Upper lobe of left lung (tissue), 6 donors: Measurements from ENCODE around the gene KCNJ13. TPM values are rescaled to one million over a fixed set of nuclear protein-coding genes. Genes with fewer than 3 reads are reported as not detected.
"Not testable (repeated sequence)": the region's sequence is repeated elsewhere in the genome, so short reads cannot be mapped to it uniquely, and the experiment has no call there.

ENCODE experiments used
- ATAC-seq, 2 donors: fragments of 200-7000 bp; cut with Tn5 transposase; one replicate each; pipeline ENCODE4 v1.9.1; 2022; ENCODE audit warnings: mild to moderate bottlenecking in 2 of 2, moderate library complexity in 2 of 2; ENCODE audit not compliant: low FRiP score in 2 of 2
- DNase-seq, 2 donors: peaks; one replicate each; pipeline ENCODE4 v3.0.0-alpha.2; 2019 to 2020
- H3K27ac ChIP-seq, 4 donors: fragments of 200-600 bp; sonication (generic); one replicate each; pipeline ENCODE4 v1.5.1; 2016 to 2019
- H3K27me3 ChIP-seq, 4 donors: fragments of 200-600 bp; sonication (generic); one replicate each; pipeline ENCODE4 v1.5.1; 2017 to 2019
- H3K36me3 ChIP-seq, 4 donors: fragments of 200-600 bp; sonication (generic); one replicate each; pipeline ENCODE4 v1.5.1; 2016 to 2019
- H3K4me1 ChIP-seq, 4 donors: fragments of 200-600 bp; sonication (generic); one replicate each; pipeline ENCODE4 v1.5.1; 2018 to 2019
- H3K4me3 ChIP-seq, 4 donors: fragments of 200-600 bp; sonication (generic); one replicate each; pipeline ENCODE4 v1.5.1; 2017 to 2019; ENCODE audit warnings: mild to moderate bottlenecking in 2 of 4, moderate library complexity in 1 of 4
- H3K9me3 ChIP-seq, 4 donors: fragments of 200-600 bp; sonication (generic); one replicate each; pipeline ENCODE4 v1.5.1; 2018 to 2019
- CTCF ChIP-seq, 6 experiments: fragments of 450-650 bp in 4 of 6; fragments of 200-600 bp in 2 of 6; sonication (generic) in 2 of 6; IDR thresholded peaks; one replicate each; pipeline ENCODE4 v1.5.1; 2016 to 2019; ENCODE audit warnings: antibody characterized with exemption in 6 of 6
- EP300 ChIP-seq, 4 donors: sonication (generic); formaldehyde crosslinking; IDR thresholded peaks; one replicate each; pipeline ENCODE4 v1.5.1; 2017; ENCODE audit warnings: antibody characterized with exemption in 4 of 4, control low read depth in 2 of 4
- POLR2A ChIP-seq, 4 donors: fragments of 450-650 bp; IDR thresholded peaks; one replicate each; pipeline ENCODE4 v1.5.1; 2016 to 2017; ENCODE audit warnings: antibody characterized with exemption in 4 of 4, mild to moderate bottlenecking in 2 of 4
- POLR2AphosphoS5 ChIP-seq, 2 donors: sonication (generic); formaldehyde crosslinking; IDR thresholded peaks; one replicate each; pipeline ENCODE4 v1.5.1; 2017; ENCODE audit warnings: antibody characterized with exemption in 2 of 2
- whole genome bisulfite sequencing, 2 donors: methylation state at CpG; one replicate each; pipeline ENCODE4 v1.1.5; 2017 to 2018; 5-methylcytosine and 5-hydroxymethylcytosine counted together
- small RNA-seq, 4 donors: library from RNA; depleted of rRNA; stranded (forward); fragments of <200 nt; gene quantifications; one replicate each; pipeline ENCODE3, GENCODE V24; 2016
- total RNA-seq, 6 donors: library from RNA; depleted of rRNA in 4 of 6; stranded (reverse); fragments of >200 nt in 4 of 6; gene quantifications; one replicate each; pipeline versions ENCODE4 v1.1.0 to v1.2.1, GENCODE V29; 2016 to 2021
- donor health status: DM: no; HTN: no; CAD: no; lungs with moderate emphysema.
- donor health status: DM: no; HTN: yes; CAD: no; lungs with severe emphysema.

Gene KCNJ13
- total RNA-seq, 6 donors from 2014 or later, result not detected

- DNase-seq, result no peak
- Histone ChIP-seq H3K27me3 (no peaks in the 10 kb centered on the region), H3K4me3 (no peak overlapping the region), H3K36me3 (peaks cover 0 to 55% (median 9%) of the 10 kb centered on the region in 4 donors), H3K27ac (no peak overlapping the region), H3K4me1 (peaks cover 0 to 6% (median 3%) of the 10 kb centered on the region in 4 donors), H3K9me3 (no peaks in the 10 kb centered on the region)
- 68 to 76% methylated on average over 2 of the region's 2 CpGs for WGBS, 2 donors
- TF ChIP-seq POLR2AphosphoS5 (IDR thresholded peaks at IDR 0.05), result no peak
- no peak for TF ChIP-seq EP300 (IDR thresholded peaks at IDR 0.05)
- no peak for TF ChIP-seq POLR2A (IDR thresholded peaks at IDR 0.05)
- no peak for TF ChIP-seq CTCF (IDR thresholded peaks at IDR 0.05)
- no peak for ATAC-seq
These were observed 54.5 kb downstream of the KCNJ13 start for GRCh38 chr2:232721882-232722281.

GRCh38 chr2:232721261-232721660 lies 55.1 kb downstream of the KCNJ13 start:
- WGBS, 2 donors, result 77% methylated on average over 2 of the region's 2 CpGs
- Histone ChIP-seq H3K36me3 (peaks cover 0 to 51% (median 9%) of the 10 kb centered on the region in 4 donors), H3K4me1 (peaks cover 0 to 6% (median 3%) of the 10 kb centered on the region in 4 donors), H3K27me3 (no peaks in the 10 kb centered on the region), H3K4me3 (no peak overlapping the region), H3K27ac (no peak overlapping the region), H3K9me3 (no peaks in the 10 kb centered on the region)
- ATAC-seq, result no peak
- no peak for DNase-seq
- TF ChIP-seq EP300 (IDR thresholded peaks at IDR 0.05) (no peak), CTCF (IDR thresholded peaks at IDR 0.05) (no peak), POLR2A (IDR thresholded peaks at IDR 0.05) (no peak), POLR2AphosphoS5 (IDR thresholded peaks at IDR 0.05) (no peak)

- H3K27me3 ChIP-seq, H3K4me3 ChIP-seq, DNase-seq, H3K27ac ChIP-seq, H3K4me1 ChIP-seq, ATAC-seq, H3K9me3 ChIP-seq: not testable (repeated sequence)
- H3K36me3 ChIP-seq, result peaks cover 0 to 41% (median 3%) of the 10 kb centered on the region in 4 donors
These were observed 56.3 kb downstream of the KCNJ13 start for GRCh38 chr2:232720056-232720455.

Small RNAs within 50 kb of the gene (small RNA-seq; reads per million reads assigned to genes)
- 0 reads per million in 4 donors for gene RNU6-107P

Other genes starting within 250 kb of the KCNJ13 start
- not detected for gene CHRNG, start 236.9 kb downstream of the KCNJ13 start, total RNA-seq
- gene TIGD1, start 226.0 kb downstream of the KCNJ13 start, total RNA-seq, result 10 to 100 TPM in 1 of 6 donors, 1 to 10 TPM in 5; 2.6 to 12.6 (median 4.4) TPM
- gene EIF4E2, start 225.9 kb downstream of the KCNJ13 start, total RNA-seq, result 10 to 100 TPM; 24.1 to 96.4 (median 57.2) TPM
- gene EFHD1, start 143.0 kb downstream of the KCNJ13 start, total RNA-seq, result 10 to 100 TPM in 1 of 6 donors, 1 to 10 TPM in 5; 3.7 to 11.1 (median 5.2) TPM
- 100 to 1,000 TPM in 1 of 6 donors, 10 to 100 TPM in 5; 54.7 to 127 (median 70.8) TPM for gene GIGYF2, start 79.2 kb downstream of the KCNJ13 start, total RNA-seq
- 1 to 10 TPM in 3 of 6 donors, under 1 TPM in 3; 0.20 to 2.1 (median 1.0) TPM for gene SNORC, start 93.7 kb upstream of the KCNJ13 start, total RNA-seq
- gene NGEF, start 236.7 kb upstream of the KCNJ13 start, total RNA-seq, result 1 to 10 TPM in 2 of 6 donors, under 1 TPM in 3, not detected in 1; 0.29 to 6.3 (median 0.98) TPM